HCT116 (cell line): ENCODE data around the gene SYNGR3. TPM values are rescaled to one million over a fixed set of nuclear protein-coding genes. Genes with fewer than 3 reads are reported as not detected.

ENCODE experiments used
- ATAC-seq: fragments of 200-7000 bp; cut with Tn5 transposase; 2 replicates; pipeline ENCODE4 v1.9.1; 2020; ENCODE audit warnings: mild to moderate bottlenecking, moderate library complexity
- BruUV-seq: library from RNA; stranded (reverse); fragments of 400-500 nt; replicated peaks from 2 replicates; lab custom pipeline; 2021; lab: Mats Ljungman, UMichigan
- CTCF ChIA-PET: fragments of 300-600 bp; sonication (Branson Sonifier 250); formaldehyde crosslinking; loops from one replicate; lab custom pipeline; 2021; ENCODE audit warnings: antibody characterized with exemption; lab: Charles Lee
- POLR2A ChIA-PET: fragments of 300-600, 350-600 bp; sonication (Branson Sonifier 250); formaldehyde crosslinking; loops from one replicate; lab custom pipeline; 2021; ENCODE audit warnings: antibody characterized with exemption; lab: Charles Lee
- RAD21 ChIA-PET, 2 experiments: fragments of 300-600 bp; sonication (Branson Sonifier 250); formaldehyde crosslinking; loops; one replicate each; lab custom pipeline; 2023; ENCODE audit warnings: low total read pairs in 2 of 2; ENCODE audit not compliant: uncharacterized antibody in 2 of 2, unreplicated experiment in 2 of 2, low non-redundant PET in 1 of 2; lab: Charles Lee
- DNase-seq: peaks from one replicate; pipeline ENCODE4 v3.0.0-alpha.2; 2010; ENCODE audit warnings: low read depth, low spot score
- H2AFZ ChIP-seq: fragments of 200-600 bp; shearing (Covaris generic), sonication (generic); 2 replicates; pipeline ENCODE4 v1.6.1; 2017; ENCODE audit warnings: low read depth, mixed run types, mixed read lengths, antibody characterized with exemption, low read length; ENCODE audit not compliant: poor library complexity, severe bottlenecking
- H3K27ac ChIP-seq: 2 replicates; pipeline ENCODE4 v1.5.1; 2012; ENCODE audit warnings: low read depth, low read length
- H3K27me3 ChIP-seq: fragments of 200-600 bp; sonication (generic); 2 replicates; pipeline ENCODE4 v1.6.1; 2016; ENCODE audit warnings: mixed run types, low read length, mixed read lengths; ENCODE audit not compliant: insufficient read depth
- H3K36me3 ChIP-seq, 2 experiments: fragments of 200-500 bp in 1 of 2; fragments of 200-600 bp in 1 of 2; sonication (Bioruptor generic) in 1 of 2; sonication (generic) in 1 of 2; 2 replicates each; pipeline versions ENCODE4 v1.5.1 to v1.6.1; 2014 to 2016; ENCODE audit warnings: low read length in 2 of 2, inconsistent platforms in 1 of 2, mixed read lengths in 1 of 2, mixed run types in 1 of 2; ENCODE audit not compliant: insufficient read depth in 2 of 2, control insufficient read depth in 1 of 2
- H3K4me1 ChIP-seq, 2 experiments: fragments of 200-600 bp in 1 of 2; sonication (generic) in 1 of 2; 2 replicates each; pipeline versions ENCODE4 v1.5.1 to v1.6.1; 2012 to 2017; ENCODE audit warnings: low read length in 2 of 2, inconsistent platforms in 1 of 2, mild to moderate bottlenecking in 1 of 2, mixed read lengths in 1 of 2, mixed run types in 1 of 2, moderate library complexity in 1 of 2; ENCODE audit not compliant: insufficient read depth in 2 of 2, control insufficient read depth in 1 of 2
- H3K4me2 ChIP-seq: fragments of 200-600 bp; sonication (generic); 2 replicates; pipeline ENCODE4 v1.6.1; 2017; ENCODE audit warnings: mixed run types, low read length, mixed read lengths
- H3K4me3 ChIP-seq, 2 experiments: fragments of 200-600 bp in 1 of 2; sonication (generic) in 1 of 2; replicated peaks in 1 of 2; 2 replicates each; pipeline ENCODE4 v1.5.1; 2011 to 2016; ENCODE audit warnings: low read length in 2 of 2, control low read depth in 1 of 2, low read depth in 1 of 2, mild to moderate bottlenecking in 1 of 2, mixed read lengths in 1 of 2, mixed run types in 1 of 2
- H3K79me2 ChIP-seq: fragments of 200-600 bp; sonication (generic); 2 replicates; pipeline ENCODE4 v1.6.1; 2017; ENCODE audit warnings: mild to moderate bottlenecking, mixed run types, low read length, moderate library complexity, mixed read lengths; ENCODE audit not compliant: insufficient read depth
- H3K9ac ChIP-seq: fragments of 200-600 bp; sonication (generic); 2 replicates; pipeline ENCODE4 v1.6.1; 2016; ENCODE audit warnings: low read length, mixed read lengths
- H3K9me2 ChIP-seq: fragments of 200-600 bp; sonication (generic), shearing (Covaris generic); 2 replicates; pipeline ENCODE4 v1.6.1; 2017; ENCODE audit warnings: mixed run types, mild to moderate bottlenecking, moderate library complexity; ENCODE audit not compliant: insufficient read depth
- H3K9me3 ChIP-seq, 2 experiments: fragments of 200-500 bp in 1 of 2; fragments of 200-600 bp in 1 of 2; sonication (Bioruptor generic) in 1 of 2; sonication (generic) in 1 of 2; 2 replicates each; pipeline ENCODE4 v1.6.1; 2014 to 2017; ENCODE audit warnings: low read length in 2 of 2, mixed read lengths in 2 of 2, inconsistent platforms in 1 of 2, low read depth in 1 of 2, mild to moderate bottlenecking in 1 of 2, mixed run types in 1 of 2, moderate library complexity in 1 of 2; ENCODE audit not compliant: control insufficient read depth in 1 of 2, insufficient read depth in 1 of 2
- H4K20me1 ChIP-seq: fragments of 200-600 bp; sonication (generic), shearing (Covaris generic); 2 replicates; pipeline ENCODE4 v1.6.1; 2017; ENCODE audit warnings: mixed run types, mild to moderate bottlenecking, moderate library complexity; ENCODE audit not compliant: insufficient read depth
- CBX3 ChIP-seq: IDR thresholded peaks from 2 replicates; pipeline ENCODE4 v1.6.1; 2012; ENCODE audit warnings: low read depth
- EGR1 ChIP-seq: IDR thresholded peaks from 2 replicates; pipeline ENCODE4 v1.6.1; 2012; ENCODE audit warnings: low read depth
- FOSL1 ChIP-seq: IDR thresholded peaks from 2 replicates; pipeline ENCODE4 v1.6.1; 2012; ENCODE audit warnings: low read depth
- TCF7L2 ChIP-seq: IDR thresholded peaks from 2 replicates; pipeline ENCODE4 v1.7.0; 2011; ENCODE audit warnings: borderline replicate concordance, inconsistent platforms; ENCODE audit not compliant: insufficient read depth, insufficient read length; ENCODE audit errors: extremely low read depth
- YY1 ChIP-seq: IDR thresholded peaks from 2 replicates; pipeline ENCODE4 v1.6.1; 2011; ENCODE audit warnings: low read length, low read depth, moderate library complexity, mild to moderate bottlenecking; ENCODE audit not compliant: insufficient replicate concordance; ENCODE audit errors: extremely low read depth
- intact Hi-C: fragments of 100-400 bp; cut with micrococcal nuclease; formaldehyde crosslinking; loops from 2 replicates; pipeline ENCODE4 v1.10.0; 2022
- total RNA-seq: library from RNA; stranded (reverse); gene quantifications from one replicate; pipeline ENCODE4 v1.2.1, GENCODE V29; 2021; ENCODE audit not compliant: unreplicated experiment
- TF ChIP-seq, protein P1 (sequence below), 3 experiments: fragments of 200-600 bp in 1 of 3; sonication (generic) in 1 of 3; IDR thresholded peaks in 2 of 3; conservative IDR thresholded peaks in 1 of 3; 2 replicates each; pipeline ENCODE4 v1.5.1; 2012 to 2017; ENCODE audit warnings: low read depth in 2 of 3, low read length in 2 of 3, antibody characterized with exemption in 1 of 3, borderline replicate concordance in 1 of 3, control low read depth in 1 of 3, mild to moderate bottlenecking in 1 of 3, mixed read lengths in 1 of 3, mixed run types in 1 of 3, moderate library complexity in 1 of 3; ENCODE audit not compliant: insufficient read depth in 1 of 3

Gene SYNGR3
- total RNA-seq, 1 experiment from 2014 or later, result 11.5 TPM

DNA sequence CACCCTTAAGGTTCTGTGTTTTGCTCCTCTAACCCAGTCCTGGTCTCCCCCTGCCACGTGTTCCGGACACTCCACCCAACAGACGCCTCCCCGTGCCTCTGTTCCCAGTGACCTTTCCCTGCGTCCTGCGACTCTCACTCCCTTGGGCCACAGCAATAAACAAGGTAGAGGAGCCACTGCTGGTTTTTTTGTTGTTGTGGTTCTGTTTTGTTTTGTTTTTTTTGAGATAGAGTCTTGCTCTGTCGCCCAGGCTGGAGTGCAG, 26.1 kb downstream of the SYNGR3 start:
- H4K20me1 ChIP-seq, result no peaks in the 10 kb centered on the region
- no peaks in the 10 kb centered on the region for H3K9me3 ChIP-seq
- RAD21 ChIA-PET, result no interaction called here
- H3K4me3 ChIP-seq, result no peak overlapping the region; a peak in 1 of 4 replicates
- BruUV-seq, result TSS peak; percentile 59
- DNase-seq, result no peak
- POLR2A ChIA-PET, result interaction anchor here (0.7 kb wide), 1 partner anchor 139 kb away, joined by 3 read pairs; the partner anchor contains the start of gene TRAF7
- H3K27ac ChIP-seq, result peak overlapping the region; percentile 55
- peaks cover 8% of the 10 kb centered on the region; the same call in 1 of the 2 replicates for H3K79me2 ChIP-seq
- TF ChIP-seq FOSL1, result no peak
- TF ChIP-seq CBX3, result no peak
- TF ChIP-seq EGR1, result no peak
- no peak for TF ChIP-seq YY1
- H3K9me2 ChIP-seq, result no peaks in the 10 kb centered on the region
- no peaks in the 10 kb centered on the region for H3K27me3 ChIP-seq
- intact Hi-C loops, result no loop called here
- CTCF ChIA-PET, result interaction anchor here (0.6 to 1.6 kb wide), 5 partner anchors 12 to 124 kb away, joined by 3 to 12 read pairs (median 3); no protein-coding TSS in a partner anchor
- H3K36me3 ChIP-seq, result no peaks in the 10 kb centered on the region
- peak overlapping the region; percentile 53 for H3K9ac ChIP-seq
- peak overlapping the region; percentile 64 for H3K4me2 ChIP-seq
- H3K4me1 ChIP-seq, result peaks cover 21 to 39% of the 10 kb centered on the region in 2 experiments
- ATAC-seq, result no peak
- H2AFZ ChIP-seq, result no peak overlapping the region

DNA sequence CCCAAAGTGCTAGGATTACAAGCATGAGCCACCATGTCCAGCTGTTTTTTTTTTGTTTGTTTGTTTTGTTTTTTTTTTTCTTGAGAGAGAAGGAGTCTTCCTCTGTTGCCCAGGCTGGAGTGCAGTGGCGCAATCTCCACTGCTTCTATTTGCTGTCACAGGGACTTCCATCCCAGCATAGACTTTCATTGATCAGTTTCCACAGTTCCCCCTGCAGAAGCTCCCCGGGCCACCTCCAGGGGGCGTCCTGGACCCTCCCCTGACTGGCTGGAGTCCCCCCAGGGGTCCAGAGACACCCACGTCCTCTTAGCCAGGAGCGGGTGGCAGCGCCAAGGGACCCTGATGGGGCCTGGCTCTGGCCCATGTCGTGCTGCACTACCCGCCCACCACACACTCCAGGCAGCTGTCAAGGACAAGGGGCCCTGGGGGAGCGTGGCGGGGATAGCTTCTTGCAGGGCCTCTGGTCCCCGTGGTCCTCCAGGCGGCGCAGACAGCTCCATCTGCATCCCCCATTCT, 26.7 kb downstream of the SYNGR3 start:
- no peak for TF ChIP-seq TCF7L2
- TF ChIP-seq, protein P1, sequence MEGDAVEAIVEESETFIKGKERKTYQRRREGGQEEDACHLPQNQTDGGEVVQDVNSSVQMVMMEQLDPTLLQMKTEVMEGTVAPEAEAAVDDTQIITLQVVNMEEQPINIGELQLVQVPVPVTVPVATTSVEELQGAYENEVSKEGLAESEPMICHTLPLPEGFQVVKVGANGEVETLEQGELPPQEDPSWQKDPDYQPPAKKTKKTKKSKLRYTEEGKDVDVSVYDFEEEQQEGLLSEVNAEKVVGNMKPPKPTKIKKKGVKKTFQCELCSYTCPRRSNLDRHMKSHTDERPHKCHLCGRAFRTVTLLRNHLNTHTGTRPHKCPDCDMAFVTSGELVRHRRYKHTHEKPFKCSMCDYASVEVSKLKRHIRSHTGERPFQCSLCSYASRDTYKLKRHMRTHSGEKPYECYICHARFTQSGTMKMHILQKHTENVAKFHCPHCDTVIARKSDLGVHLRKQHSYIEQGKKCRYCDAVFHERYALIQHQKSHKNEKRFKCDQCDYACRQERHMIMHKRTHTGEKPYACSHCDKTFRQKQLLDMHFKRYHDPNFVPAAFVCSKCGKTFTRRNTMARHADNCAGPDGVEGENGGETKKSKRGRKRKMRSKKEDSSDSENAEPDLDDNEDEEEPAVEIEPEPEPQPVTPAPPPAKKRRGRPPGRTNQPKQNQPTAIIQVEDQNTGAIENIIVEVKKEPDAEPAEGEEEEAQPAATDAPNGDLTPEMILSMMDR (IDR thresholded peaks at IDR 0.05 in 2 of 3, conservative IDR thresholded peaks at IDR 0.05 in 1 of 3; ENCODE audit: borderline replicate concordance in 1 of 3, insufficient read depth in 1 of 3, low read depth in 2 of 3, low read length in 2 of 3), result peak in 2 of 3 experiments; percentile 68 to 73; a peak in 5 of 6 replicates
- TF ChIP-seq, all 23 proteins: peak for 1
- no peak overlapping the region for H3K4me3 ChIP-seq
- ChIA-PET CTCF (interaction anchor here (0.6 to 1.6 kb wide), 5 partner anchors 13 to 124 kb away, joined by 3 to 12 read pairs (median 3); no protein-coding TSS in a partner anchor), POLR2A (interaction anchor here (0.7 kb wide), 1 partner anchor 139 kb away, joined by 3 read pairs; the partner anchor contains the start of gene TRAF7), RAD21 (no interaction called here)
- no peaks in the 10 kb centered on the region for H4K20me1 ChIP-seq
- no peaks in the 10 kb centered on the region for H3K9me3 ChIP-seq
- H2AFZ ChIP-seq, result no peak overlapping the region
- H3K9ac ChIP-seq, result no peak overlapping the region
- DNase-seq (no peak), ATAC-seq (no peak)
- H3K4me1 ChIP-seq, result peaks cover 24 to 42% of the 10 kb centered on the region in 2 experiments
- no TSS peak for BruUV-seq
- H3K4me2 ChIP-seq, result no peak overlapping the region
- intact Hi-C loops, result no loop called here
- H3K36me3 ChIP-seq, result no peaks in the 10 kb centered on the region
- H3K9me2 ChIP-seq, result no peaks in the 10 kb centered on the region
- H3K27me3 ChIP-seq, result no peaks in the 10 kb centered on the region
- H3K27ac ChIP-seq, result no peak overlapping the region; the same call in 1 of the 2 replicates
- peaks cover 12% of the 10 kb centered on the region; the same call in 1 of the 2 replicates for H3K79me2 ChIP-seq
